D721Med (cell line): ENCODE results near the gene ALOXE3.

ENCODE experiments used
- DNase-seq: peaks from one replicate; pipeline ENCODE4 v3.0.0; 2011; ENCODE audit warnings: low spot score; ENCODE audit not compliant: insufficient read length
- FAIRE-seq: peaks from 2 replicates; lab custom pipeline; 2011; peaks lifted over from hg19 to GRCh38; lab: Jason Lieb, UNC
- TF ChIP-seq, protein P1 (sequence below): IDR thresholded peaks from 2 replicates; pipeline ENCODE4 v1.5.1; 2012; ENCODE audit warnings: mild to moderate bottlenecking, control low read depth; ENCODE audit not compliant: insufficient read depth; ENCODE audit errors: missing control alignments

The ALOXE3 gene

GRCh38 chr17:8052256-8053252, 65.8 kb downstream of the ALOXE3 start:
- FAIRE-seq = no peak
- TF ChIP-seq, protein P1, sequence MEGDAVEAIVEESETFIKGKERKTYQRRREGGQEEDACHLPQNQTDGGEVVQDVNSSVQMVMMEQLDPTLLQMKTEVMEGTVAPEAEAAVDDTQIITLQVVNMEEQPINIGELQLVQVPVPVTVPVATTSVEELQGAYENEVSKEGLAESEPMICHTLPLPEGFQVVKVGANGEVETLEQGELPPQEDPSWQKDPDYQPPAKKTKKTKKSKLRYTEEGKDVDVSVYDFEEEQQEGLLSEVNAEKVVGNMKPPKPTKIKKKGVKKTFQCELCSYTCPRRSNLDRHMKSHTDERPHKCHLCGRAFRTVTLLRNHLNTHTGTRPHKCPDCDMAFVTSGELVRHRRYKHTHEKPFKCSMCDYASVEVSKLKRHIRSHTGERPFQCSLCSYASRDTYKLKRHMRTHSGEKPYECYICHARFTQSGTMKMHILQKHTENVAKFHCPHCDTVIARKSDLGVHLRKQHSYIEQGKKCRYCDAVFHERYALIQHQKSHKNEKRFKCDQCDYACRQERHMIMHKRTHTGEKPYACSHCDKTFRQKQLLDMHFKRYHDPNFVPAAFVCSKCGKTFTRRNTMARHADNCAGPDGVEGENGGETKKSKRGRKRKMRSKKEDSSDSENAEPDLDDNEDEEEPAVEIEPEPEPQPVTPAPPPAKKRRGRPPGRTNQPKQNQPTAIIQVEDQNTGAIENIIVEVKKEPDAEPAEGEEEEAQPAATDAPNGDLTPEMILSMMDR = no peak

GRCh38 chr17:8051831-8052230, 66.5 kb downstream of the ALOXE3 start:
- DNase-seq (no peak), FAIRE-seq (no peak)
- TF ChIP-seq, protein P1 = no peak

More at GRCh38 chr17:8052256-8053252, 65.8 kb downstream of the ALOXE3 start:
- DNase-seq = no peak

DNA sequence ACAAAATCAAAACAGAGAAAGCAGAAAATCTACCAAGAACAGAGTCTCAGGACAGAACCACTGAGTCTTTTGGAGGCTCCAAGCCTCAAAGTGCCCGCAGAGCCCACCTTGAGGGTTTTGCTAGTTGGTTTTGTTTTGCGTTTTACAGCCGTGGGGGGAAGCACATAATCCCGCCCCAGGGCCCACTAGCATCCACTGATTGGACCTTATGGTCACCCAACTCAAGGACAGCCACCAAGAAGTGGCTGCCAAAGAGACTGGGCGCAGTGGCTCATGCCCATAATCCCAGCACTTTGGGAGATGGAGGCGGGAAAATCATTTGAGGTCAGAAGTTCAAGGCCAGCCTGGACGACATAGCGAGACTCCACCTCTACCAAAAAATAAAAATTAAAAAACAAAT, 69.6 kb downstream of the ALOXE3 start:
- TF ChIP-seq, protein P1 = no peak
- DNase-seq (no peak), FAIRE-seq (no peak)

- TF ChIP-seq, protein P1 = no peak
- FAIRE-seq (no peak), DNase-seq (no peak)
Measured at GRCh38 chr17:8048236-8048635, 70.1 kb downstream of the ALOXE3 start.

DNA sequence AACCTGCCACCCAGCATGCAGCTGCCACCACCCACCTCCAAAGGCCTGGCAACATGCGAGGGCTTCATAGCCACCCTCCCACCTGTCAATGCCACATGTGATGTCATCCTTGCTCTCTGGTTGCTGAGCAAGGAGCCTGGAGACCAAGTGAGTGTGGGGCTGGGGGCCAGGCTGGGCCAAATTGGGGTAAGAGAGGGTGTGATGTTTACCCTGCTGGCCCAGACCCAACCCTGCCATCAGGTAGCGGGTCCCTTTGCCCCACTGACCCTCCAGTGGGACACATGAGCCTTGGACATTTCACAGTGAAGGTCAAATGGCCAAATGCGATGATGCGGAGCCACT, 70.6 kb downstream of the ALOXE3 start:
- DNase-seq (no peak), FAIRE-seq (no peak)
- TF ChIP-seq, protein P1 = no peak

GRCh38 chr17:8046929-8047768, 71.2 kb downstream of the ALOXE3 start:
- TF ChIP-seq, protein P1 = no peak
- FAIRE-seq = no peak
- DNase-seq = no peak
